CD4-positive, alpha-beta T cell treated with Interleukin-12 subunit alpha and Interleukin-12 subunit beta, for 1 hour (primary cell): ENCODE data around the gene PRICKLE1.

ENCODE experiments used
- DNase-seq: peaks from one replicate; pipeline ENCODE4 v3.0.0-alpha.2; 2020

Gene PRICKLE1

GRCh38 chr12:42484996-42485395 is 104.5 kb downstream of the PRICKLE1 start:
- DNase-seq = no peak

DNA sequence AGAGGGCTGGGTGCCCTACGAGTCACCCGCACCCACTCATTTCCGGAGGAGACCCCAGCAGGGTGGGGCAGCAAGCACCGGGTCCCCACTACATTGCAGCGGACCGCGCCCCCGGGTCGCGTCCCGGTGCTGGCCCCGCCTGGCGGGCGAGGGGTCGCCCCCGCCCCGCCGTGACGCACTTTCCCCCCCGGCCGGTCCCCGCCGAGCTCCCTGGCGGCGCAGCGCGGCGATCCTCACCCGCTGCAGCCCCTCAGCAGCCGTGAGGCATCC is 106.1 kb downstream of the PRICKLE1 start:
- DNase-seq = peak; percentile 14

- DNase-seq = peak; percentile 34
Observed at GRCh38 chr12:42482748-42483520, 106.6 kb downstream of the PRICKLE1 start.

DNA sequence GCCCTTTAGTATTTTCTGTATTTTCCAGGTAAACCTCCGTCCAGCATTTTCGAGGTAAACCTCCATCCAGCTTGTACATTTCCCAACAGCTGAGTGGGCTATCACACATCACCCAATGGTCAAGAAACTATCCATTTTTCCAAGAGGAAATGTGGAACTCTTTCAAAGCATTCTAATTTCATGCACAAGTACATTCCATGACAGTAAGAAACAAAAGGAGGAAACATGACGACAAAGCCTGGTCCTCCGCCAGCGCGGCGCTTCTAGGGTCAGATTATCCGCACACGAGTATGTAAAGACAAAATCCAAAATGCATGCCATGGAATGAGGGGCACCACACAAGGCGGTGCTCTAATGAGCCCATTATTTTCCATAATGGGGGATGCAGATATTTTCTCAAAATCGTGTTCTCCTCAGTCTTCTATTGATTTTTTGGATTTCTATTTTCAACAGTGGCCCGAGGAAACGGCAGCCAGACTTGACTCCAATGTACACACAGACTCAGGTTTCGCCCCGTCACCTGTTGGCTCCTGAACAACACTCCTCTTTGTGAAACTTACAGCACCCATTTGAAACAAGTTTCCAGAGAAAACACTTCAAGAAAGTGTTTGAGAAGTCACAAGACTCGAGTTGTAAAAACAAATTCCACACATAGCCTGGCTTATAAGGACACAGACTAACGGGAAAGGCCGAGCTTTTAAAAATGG is 107.4 kb downstream of the PRICKLE1 start:
- DNase-seq = no peak

- DNase-seq = no peak
Observed at GRCh38 chr12:42481368-42481767, 108.2 kb downstream of the PRICKLE1 start.

DNA sequence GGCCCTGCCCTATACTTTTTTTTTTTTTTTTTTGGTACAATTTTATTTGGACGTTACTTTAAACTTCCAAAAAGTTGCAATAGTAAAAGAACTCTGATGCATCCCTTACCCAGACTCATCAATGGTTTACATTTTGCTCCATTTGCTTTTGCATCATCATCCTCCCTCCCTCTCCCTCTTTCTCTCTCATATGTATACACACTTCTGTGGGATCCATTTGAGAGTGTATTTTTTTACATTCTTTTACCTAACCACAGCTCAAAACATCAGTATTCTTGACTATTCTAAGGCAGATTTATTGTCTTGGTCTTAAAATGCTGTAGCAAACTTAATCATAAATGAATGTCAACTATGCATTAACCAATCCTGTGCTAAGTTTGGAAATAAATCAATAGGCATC is 111.6 kb downstream of the PRICKLE1 start:
- DNase-seq = no peak

DNA sequence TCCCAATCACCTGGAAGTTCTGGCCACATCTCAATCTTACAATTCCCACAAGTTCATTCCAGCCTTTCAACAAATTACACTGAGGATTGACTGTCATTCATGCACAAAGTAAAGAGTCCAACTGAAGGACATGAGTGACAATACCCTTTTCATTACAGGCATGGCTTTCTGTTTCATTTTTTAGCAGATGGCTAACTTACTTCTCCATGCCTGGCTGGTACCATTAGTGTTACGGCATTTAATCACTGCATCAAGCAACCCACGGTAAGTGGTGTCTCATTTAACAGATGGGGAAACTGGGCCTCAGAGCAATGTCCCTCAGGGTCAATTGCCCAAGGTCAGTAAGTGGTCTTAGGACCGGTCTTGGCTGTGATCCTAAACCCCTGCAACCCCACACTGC is 114.4 kb downstream of the PRICKLE1 start:
- no peak for DNase-seq

- no peak for DNase-seq
Observed at GRCh38 chr12:42474391-42474790, 115.2 kb downstream of the PRICKLE1 start.

DNA sequence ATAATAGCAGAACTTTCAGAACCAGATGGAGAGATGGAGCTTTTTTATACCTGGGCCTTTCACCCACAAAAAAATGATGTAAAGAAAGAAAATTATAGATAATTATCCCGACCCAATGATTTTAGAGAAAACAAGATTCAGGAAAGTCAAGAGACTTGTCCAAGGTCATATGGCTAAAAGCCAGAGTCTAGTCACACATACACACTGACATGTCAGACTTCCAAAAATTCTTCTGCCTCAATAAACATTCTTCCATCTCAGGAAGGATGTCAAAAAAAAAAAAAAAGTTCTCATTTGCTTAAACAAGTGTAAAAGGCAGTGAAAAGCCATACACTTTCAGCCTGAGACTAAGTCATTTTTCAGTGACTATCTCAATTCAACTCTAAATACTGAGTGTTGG is 116.0 kb downstream of the PRICKLE1 start:
- DNase-seq = no peak

DNA sequence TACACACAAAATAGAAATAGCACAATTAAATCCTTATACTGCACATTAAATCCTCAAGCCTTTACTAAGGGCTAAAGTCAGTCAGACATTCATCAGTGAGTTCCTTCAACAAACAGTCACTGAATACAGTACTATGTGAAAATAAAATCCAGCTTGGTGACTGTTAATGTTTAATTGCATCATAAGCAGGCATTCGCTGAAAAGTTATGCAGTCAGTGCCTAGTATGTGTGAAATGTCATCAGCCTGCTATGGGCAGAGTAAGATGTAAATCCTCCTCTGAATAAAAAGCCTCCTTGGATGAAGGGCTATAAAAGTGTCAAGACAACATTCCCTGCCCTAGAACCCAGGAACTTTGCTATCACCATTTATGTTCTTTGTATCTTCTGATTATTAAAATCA is 116.4 kb downstream of the PRICKLE1 start:
- no peak for DNase-seq

DNA sequence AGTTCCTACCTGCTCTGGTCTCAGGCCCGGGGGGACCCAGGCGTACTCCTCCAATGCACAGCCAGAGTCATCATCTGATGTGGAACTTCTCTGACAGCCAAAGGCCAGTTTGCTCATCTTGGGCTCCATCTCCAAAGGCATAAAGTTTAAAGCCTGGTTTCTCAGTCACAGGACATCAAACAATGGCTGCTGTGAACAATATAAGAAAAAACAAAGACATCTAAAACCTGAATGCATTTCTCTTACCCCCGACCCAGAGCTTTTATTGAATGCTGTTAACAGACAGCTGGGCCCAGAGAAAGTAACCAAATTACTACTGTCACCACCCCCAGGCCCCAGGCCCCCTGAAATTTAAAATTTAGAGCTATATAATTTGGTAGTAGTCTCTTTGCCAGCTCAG is 117.2 kb downstream of the PRICKLE1 start:
- no peak for DNase-seq

DNA sequence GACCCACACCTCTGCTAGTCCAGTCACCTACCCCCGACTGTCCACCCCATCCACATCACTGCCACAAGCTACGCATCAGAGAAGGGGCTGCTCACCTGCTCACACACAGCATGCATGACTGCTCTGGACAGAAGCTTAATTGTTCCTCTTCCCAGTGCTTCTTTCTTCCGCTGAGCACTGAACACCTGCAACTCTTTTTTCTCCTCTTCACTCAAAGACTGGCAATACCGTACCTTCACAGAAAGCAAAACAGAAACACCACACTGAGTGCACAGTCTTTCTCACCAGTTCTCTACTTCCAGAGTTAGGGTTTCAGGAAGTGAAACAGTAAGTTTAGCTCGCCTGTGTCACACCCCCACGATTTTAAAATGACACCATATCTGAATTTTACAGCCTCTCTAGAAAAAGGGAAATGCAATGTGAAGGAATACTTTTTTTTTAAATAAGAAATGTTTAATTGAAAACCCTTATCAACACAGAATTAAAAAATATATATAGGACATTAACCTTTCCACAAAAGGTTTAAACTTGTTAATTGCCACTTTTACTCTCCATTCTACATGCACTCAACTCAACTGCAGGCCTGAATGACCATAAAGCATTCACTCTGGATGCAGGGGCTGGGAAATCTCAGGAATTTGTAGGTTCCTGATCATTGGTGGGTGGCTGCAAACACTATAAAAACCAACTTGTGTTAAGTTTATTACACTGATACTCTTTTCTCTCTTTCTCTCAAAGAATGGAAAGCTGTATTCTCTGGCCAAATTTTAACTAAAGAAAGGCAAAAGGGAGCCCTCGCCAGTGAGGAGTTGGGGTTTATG is 120.0 kb downstream of the PRICKLE1 start:
- DNase-seq = no peak

- DNase-seq = no peak
Observed at GRCh38 chr12:42468921-42469320, 120.6 kb downstream of the PRICKLE1 start.

DNA sequence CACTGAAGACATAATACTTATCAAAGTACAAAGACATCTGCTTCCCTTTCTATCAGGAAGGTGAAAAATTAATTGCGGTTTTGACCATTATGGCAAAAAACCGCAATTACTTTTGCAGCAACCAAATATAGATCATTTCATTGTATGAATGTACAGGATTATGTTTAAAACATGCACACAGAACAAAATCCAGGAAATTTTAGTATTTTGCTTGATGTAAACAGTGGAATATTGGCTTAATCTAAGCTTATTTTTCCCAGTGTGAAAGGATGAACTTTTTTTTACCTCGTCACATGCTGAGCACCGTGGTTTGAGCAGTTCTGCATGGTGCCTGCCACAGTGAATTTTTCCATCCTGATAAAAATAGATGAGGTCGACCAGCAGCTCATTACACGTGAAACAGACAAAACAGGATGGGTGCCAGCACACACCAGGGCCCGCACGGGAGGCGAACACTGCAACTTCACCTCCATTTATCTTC is 121.2 kb downstream of the PRICKLE1 start:
- no peak for DNase-seq

GRCh38 chr12:42463671-42464070 is 125.9 kb downstream of the PRICKLE1 start:
- DNase-seq = no peak

DNA sequence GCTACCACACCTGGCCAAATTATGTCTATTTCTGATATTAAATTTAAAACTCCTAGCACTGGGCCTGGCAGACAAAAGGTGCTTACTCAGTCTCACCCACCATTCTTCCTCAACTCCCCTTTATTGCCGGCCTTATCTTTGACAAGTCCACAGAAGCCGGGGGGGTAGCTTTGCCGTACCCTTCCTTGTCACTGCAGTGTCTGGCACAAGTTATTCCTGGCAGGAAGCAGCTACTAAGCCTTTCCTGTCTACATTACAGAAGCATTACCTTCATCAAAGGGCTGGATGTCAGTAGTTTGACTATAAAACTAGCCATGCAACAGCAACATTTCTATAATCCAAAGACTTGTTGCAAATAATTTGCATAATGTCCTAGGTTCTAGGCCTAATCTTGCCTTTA is 127.1 kb downstream of the PRICKLE1 start:
- no peak for DNase-seq

DNA sequence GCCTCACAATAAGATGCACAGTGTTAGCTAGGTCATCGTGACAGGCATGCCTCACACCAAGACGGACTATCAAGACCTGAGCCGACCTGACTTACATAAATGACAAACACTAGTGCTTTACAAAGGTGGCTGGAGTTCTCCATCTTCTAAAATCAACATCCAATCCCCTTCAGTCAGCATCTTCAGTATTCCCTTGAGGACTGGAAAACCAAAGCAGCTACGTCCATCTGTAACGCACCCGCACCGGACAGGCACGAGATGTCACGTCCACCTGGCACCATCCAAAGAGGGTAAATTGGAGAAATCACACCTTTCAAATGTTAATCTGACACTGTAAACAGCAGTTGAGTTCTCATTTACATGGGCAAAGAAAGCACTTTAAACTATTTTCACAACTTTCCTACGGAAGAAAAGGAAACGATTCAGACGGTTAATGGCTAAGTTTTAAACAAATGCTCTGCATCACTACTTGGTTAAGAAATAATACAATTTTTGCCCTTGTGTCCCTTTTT is 130.2 kb downstream of the PRICKLE1 start:
- DNase-seq = no peak

GRCh38 chr12:42458575-42458974 is 131.0 kb downstream of the PRICKLE1 start:
- DNase-seq = no peak

- no peak for DNase-seq
Observed at GRCh38 chr12:42450248-42450647, 139.3 kb downstream of the PRICKLE1 start.

- DNase-seq = no peak
Observed at GRCh38 chr12:42448841-42449240, 140.7 kb downstream of the PRICKLE1 start.

DNA sequence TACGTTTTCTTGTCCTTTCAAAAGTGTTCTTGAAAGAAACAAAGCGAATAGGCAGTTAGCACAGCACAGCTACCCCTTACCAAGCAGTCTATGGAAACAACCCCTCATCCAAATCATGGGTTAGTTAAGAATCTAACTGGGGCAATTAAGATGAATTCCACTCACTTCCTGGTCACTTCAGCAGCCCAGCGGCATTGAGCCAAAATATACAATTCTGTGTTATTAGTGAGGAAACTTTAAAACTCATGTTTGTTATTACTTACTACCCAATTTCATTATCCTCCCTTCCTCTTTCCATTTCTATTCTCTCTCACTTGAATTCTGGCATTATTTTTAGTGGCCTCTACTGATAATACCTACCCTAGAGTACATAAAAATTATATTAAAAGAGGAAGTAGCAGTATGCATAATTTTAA is 142.2 kb downstream of the PRICKLE1 start:
- DNase-seq = no peak

GRCh38 chr12:42446761-42447160 is 142.8 kb downstream of the PRICKLE1 start:
- DNase-seq = no peak

DNA sequence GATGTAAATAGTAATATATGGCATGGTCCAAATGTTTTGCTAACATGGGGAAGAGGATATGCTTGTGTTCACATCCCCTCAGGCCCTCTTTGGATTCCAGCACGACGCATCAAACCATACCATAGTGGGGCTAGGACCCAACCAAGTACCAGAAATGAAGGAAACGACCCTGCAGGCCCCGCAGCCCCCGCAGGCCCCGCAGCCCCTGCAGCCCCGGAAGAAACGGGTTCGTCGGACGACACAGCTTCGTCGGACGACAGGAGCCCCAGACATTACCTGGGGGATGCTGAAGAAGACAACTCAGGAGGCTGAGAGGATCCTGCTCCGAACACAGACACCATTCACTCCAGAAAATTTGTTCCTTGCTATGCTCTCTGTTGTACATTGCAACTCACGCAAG is 143.7 kb downstream of the PRICKLE1 start:
- DNase-seq = no peak
